BJ (cell line): Measurements from ENCODE around the gene TAL1. TPM values are rescaled to one million over a fixed set of nuclear protein-coding genes. Genes with fewer than 3 reads are reported as not detected.

Source experiments
- CTCF ChIA-PET: fragments of 350-600 bp; formaldehyde crosslinking; extraction: SDS; loops from one replicate; lab custom pipeline; 2021; ENCODE audit warnings: antibody characterized with exemption, inconsistent platforms; lab: Yijun Ruan, JAX
- POLR2A ChIA-PET: fragments of 300-600 bp; sonication (Branson Sonifier 250); formaldehyde crosslinking; extraction: SDS; loops from one replicate; lab custom pipeline; 2021; ENCODE audit warnings: antibody characterized with exemption; lab: Charles Lee
- DNase-seq: peaks from one replicate; pipeline ENCODE4 v3.0.0-alpha.2; 2011; ENCODE audit warnings: low read depth
- H3K27me3 ChIP-seq: 2 replicates; pipeline ENCODE4 v1.6.0; 2011; ENCODE audit warnings: low read length; ENCODE audit not compliant: control insufficient read depth, insufficient read depth
- H3K36me3 ChIP-seq: 2 replicates; pipeline ENCODE4 v1.5.1; 2011; ENCODE audit warnings: low read length; ENCODE audit not compliant: control insufficient read depth, insufficient read depth
- H3K4me3 ChIP-seq: 2 replicates; pipeline ENCODE4 v1.5.1; 2011; ENCODE audit warnings: low read depth, mild to moderate bottlenecking, control low read depth, low read length
- CTCF ChIP-seq: IDR thresholded peaks from 2 replicates; pipeline ENCODE4 v1.5.1; 2011; ENCODE audit warnings: low read depth, mild to moderate bottlenecking, control low read depth, inconsistent platforms, low read length, moderate library complexity; ENCODE audit not compliant: insufficient read depth
- polyA plus RNA-seq: library from polyadenylated mRNA; depleted of rRNA; stranded (reverse); fragments of >200 nt; gene quantifications from 2 replicates; pipeline ENCODE4 v1.2.3, GENCODE V29; 2011

The TAL1 gene
- polyA plus RNA-seq, 1 experiment = not detected

GRCh38 chr1:47179017-47179987 is 52.7 kb downstream of the TAL1 start:
- Histone ChIP-seq H3K36me3 (no peaks in the 10 kb centered on the region), H3K27me3 (no peaks in the 10 kb centered on the region; the same call in 1 of the 2 replicates), H3K4me3 (peak overlapping the region; percentile 39)
- CTCF ChIA-PET = interaction anchor here (0.6 to 4.0 kb wide), 46 partner anchors 9 to 734 kb away, joined by 3 to 66 read pairs (median 4); partner anchors contain the start of genes CMPK1, FOXD2 and PDZK1IP1
- POLR2A ChIA-PET = interaction anchor here (0.5 to 0.7 kb wide), 4 partner anchors 11 to 83 kb away, joined by 3 read pairs; partner anchors contain the start of gene PDZK1IP1
- TF ChIP-seq CTCF = peak; percentile 99
- peak; percentile 68 for DNase-seq

GRCh38 chr1:47178654-47179016 is 53.4 kb downstream of the TAL1 start:
- POLR2A ChIA-PET = interaction anchor here (0.6 to 0.7 kb wide), 2 partner anchors 15 to 84 kb away, joined by 3 read pairs; no protein-coding TSS in a partner anchor
- peak overlapping the region; percentile 18; the same call in 1 of the 2 replicates for H3K4me3 ChIP-seq
- TF ChIP-seq CTCF = no peak
- H3K36me3 ChIP-seq = no peaks in the 10 kb centered on the region
- no peak for DNase-seq
- no peaks in the 10 kb centered on the region; the same call in 1 of the 2 replicates for H3K27me3 ChIP-seq
- CTCF ChIA-PET = interaction anchor here (0.6 to 4.0 kb wide), 36 partner anchors 9 to 560 kb away, joined by 3 to 66 read pairs (median 4); partner anchors contain the start of genes CMPK1 and PDZK1IP1

GRCh38 chr1:47178020-47178419 is 54.0 kb downstream of the TAL1 start:
- ChIA-PET POLR2A (no interaction called here), CTCF (interaction anchor here (0.8 to 4.0 kb wide), 18 partner anchors 14 to 560 kb away, joined by 3 to 66 read pairs (median 5); partner anchors contain the start of gene PDZK1IP1)
- no peak for TF ChIP-seq CTCF
- Histone ChIP-seq H3K27me3 (no peaks in the 10 kb centered on the region; the same call in 1 of the 2 replicates), H3K4me3 (no peak overlapping the region), H3K36me3 (no peaks in the 10 kb centered on the region)
- no peak for DNase-seq

GRCh38 chr1:47175227-47175934 is 56.6 kb downstream of the TAL1 start:
- peak; percentile 98 for TF ChIP-seq CTCF
- H3K27me3 ChIP-seq = no peaks in the 10 kb centered on the region
- ChIA-PET CTCF (interaction anchor here (0.6 to 2.9 kb wide), 16 partner anchors 8 to 765 kb away, joined by 3 to 25 read pairs (median 4); partner anchors contain the start of gene PDZK1IP1), POLR2A (no interaction called here)
- no peak overlapping the region for H3K4me3 ChIP-seq
- no peaks in the 10 kb centered on the region for H3K36me3 ChIP-seq
- no peak for DNase-seq
